ENCODE measurements around the gene C1orf52.

DNA sequence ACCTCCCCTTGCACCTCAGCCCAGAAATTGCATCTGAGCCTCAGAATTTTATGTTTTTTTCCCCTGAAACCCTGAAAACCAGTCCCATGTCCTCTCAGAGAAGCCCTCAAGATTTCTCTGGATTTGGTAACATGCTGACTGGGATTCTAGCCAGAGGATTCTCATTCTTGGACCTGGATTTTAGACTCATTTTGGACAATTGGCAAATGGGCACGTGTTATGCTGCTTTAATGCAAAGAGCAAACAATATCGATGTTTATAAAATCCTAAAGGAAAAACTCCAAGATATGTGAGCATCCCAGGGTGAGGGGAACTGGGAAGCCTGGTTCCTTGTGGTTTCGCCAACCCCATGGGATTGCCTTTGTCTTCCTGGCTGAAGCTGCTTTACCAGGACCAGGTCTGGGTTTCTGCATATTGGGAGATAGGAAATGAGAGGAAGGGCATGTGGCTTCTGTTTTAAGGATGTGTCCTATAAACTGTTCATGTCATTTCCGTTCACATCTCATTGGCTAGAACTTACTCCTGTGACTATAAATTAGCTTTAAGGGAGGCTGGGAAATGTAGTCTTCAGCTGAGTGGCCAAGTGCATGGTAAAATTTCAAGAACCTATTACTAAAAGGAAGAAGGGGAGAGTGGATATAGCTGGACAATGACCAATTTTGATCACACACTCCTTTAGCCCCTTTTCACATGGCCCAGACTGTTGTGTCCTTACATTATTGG is 44.1 kb upstream of the C1orf52 start:
- TF ChIP-seq, protein P1, sequence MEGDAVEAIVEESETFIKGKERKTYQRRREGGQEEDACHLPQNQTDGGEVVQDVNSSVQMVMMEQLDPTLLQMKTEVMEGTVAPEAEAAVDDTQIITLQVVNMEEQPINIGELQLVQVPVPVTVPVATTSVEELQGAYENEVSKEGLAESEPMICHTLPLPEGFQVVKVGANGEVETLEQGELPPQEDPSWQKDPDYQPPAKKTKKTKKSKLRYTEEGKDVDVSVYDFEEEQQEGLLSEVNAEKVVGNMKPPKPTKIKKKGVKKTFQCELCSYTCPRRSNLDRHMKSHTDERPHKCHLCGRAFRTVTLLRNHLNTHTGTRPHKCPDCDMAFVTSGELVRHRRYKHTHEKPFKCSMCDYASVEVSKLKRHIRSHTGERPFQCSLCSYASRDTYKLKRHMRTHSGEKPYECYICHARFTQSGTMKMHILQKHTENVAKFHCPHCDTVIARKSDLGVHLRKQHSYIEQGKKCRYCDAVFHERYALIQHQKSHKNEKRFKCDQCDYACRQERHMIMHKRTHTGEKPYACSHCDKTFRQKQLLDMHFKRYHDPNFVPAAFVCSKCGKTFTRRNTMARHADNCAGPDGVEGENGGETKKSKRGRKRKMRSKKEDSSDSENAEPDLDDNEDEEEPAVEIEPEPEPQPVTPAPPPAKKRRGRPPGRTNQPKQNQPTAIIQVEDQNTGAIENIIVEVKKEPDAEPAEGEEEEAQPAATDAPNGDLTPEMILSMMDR (conservative IDR thresholded peaks at IDR 0.05) = no peak
- TF ChIP-seq ZFX (IDR thresholded peaks at IDR 0.05) = no peak

Measured in C4-2B (cell line).